ENCODE measurements around the gene RAB15.

RAB15 gene

DNA sequence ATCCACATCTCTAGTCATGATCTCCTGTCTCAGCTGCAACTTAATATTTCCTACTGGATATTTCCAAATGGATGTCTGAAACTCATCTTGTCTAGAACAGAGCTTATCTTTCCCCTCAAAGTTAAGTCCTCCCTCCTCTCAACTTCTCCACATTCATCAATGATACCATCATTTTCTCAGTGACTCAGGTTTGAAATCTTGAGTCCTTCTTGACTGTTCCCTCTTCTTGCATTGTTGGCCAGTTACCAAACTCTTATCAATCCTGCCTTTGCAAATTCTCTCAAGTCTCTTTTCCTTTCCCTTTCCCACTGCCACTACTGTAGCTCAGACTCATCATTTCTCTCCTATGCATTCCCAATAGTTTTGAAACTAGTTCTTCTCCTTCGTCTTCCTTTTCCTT is 72.2 kb downstream of the RAB15 start:
- no peak for DNase-seq

Data from left hindlimb (tissue), 1 donor.